Sigmoid colon (tissue), 7 donors: Measurements from ENCODE around the gene DAAM1. TPM values are rescaled to one million over a fixed set of nuclear protein-coding genes. Genes with fewer than 3 reads are reported as not detected.
A peak's percentile ranks its signal among the peaks of the same experiment; 100 is the strongest.

Experiments
- DNase-seq: peaks from one replicate; pipeline ENCODE4 v3.0.0-alpha.2; 2019
- H3K27ac ChIP-seq, 4 donors: fragments of 200-600 bp; sonication (generic); one replicate each; pipeline ENCODE4 v1.5.1; 2016 to 2019; ENCODE audit warnings: mild to moderate bottlenecking in 1 of 4
- H3K27me3 ChIP-seq, 3 donors: fragments of 200-600 bp; sonication (generic); one replicate each; pipeline ENCODE4 v1.5.1; 2019; ENCODE audit warnings: mild to moderate bottlenecking in 1 of 3
- H3K36me3 ChIP-seq, 4 donors: fragments of 200-600 bp; sonication (generic); one replicate each; pipeline ENCODE4 v1.5.1; 2016 to 2019
- H3K4me1 ChIP-seq, 4 donors: fragments of 200-600 bp; sonication (generic); one replicate each; pipeline ENCODE4 v1.5.1; 2017 to 2019
- H3K4me3 ChIP-seq, 4 donors: fragments of 200-600 bp; sonication (generic); one replicate each; pipeline ENCODE4 v1.5.1; 2017 to 2019; ENCODE audit warnings: mild to moderate bottlenecking in 2 of 4, moderate library complexity in 1 of 4
- H3K9me3 ChIP-seq, 4 donors: fragments of 200-600 bp in 3 of 4; sonication (generic) in 3 of 4; one replicate each; pipeline versions ENCODE4 v1.5.1 to v1.6.1; 2013 to 2019
- CTCF ChIP-seq, 4 experiments: fragments of 450-650 bp in 3 of 4; fragments of 200-600 bp in 1 of 4; IDR thresholded peaks; one replicate each; pipeline ENCODE4 v1.5.1; 2016 to 2019; ENCODE audit warnings: antibody characterized with exemption in 4 of 4, mild to moderate bottlenecking in 3 of 4, moderate library complexity in 2 of 4
- EP300 ChIP-seq, 4 donors: sonication (generic); formaldehyde crosslinking; IDR thresholded peaks; one replicate each; pipeline ENCODE4 v1.6.1; 2017; ENCODE audit warnings: antibody characterized with exemption in 4 of 4
- POLR2A ChIP-seq, 2 donors: fragments of 450-650 bp; IDR thresholded peaks; one replicate each; pipeline ENCODE4 v1.6.1; 2016; ENCODE audit warnings: antibody characterized with exemption in 2 of 2, mild to moderate bottlenecking in 2 of 2, moderate library complexity in 2 of 2
- POLR2AphosphoS5 ChIP-seq, 4 donors: sonication (generic); formaldehyde crosslinking; IDR thresholded peaks; one replicate each; pipeline ENCODE4 v1.6.1; 2017; ENCODE audit warnings: antibody characterized with exemption in 4 of 4
- WGBS, 2 donors: extraction: QIAGEN DNeasy Blood & Tissue Kit; methylation state at CpG; one replicate each; pipeline ENCODE4 v1.1.7; 2013; 5-methylcytosine and 5-hydroxymethylcytosine counted together
- intact Hi-C: fragments of 100-400 bp; cut with DNase I; formaldehyde crosslinking; loops from one replicate; pipeline ENCODE4 v1.15.1; 2023
- polyA plus RNA-seq, 3 donors: library from polyadenylated mRNA; stranded (reverse); fragments of 200-250 nt; gene quantifications; one replicate each; pipeline ENCODE4 v1.2.3, GENCODE V29; 2013
- total RNA-seq, 4 donors: library from RNA; depleted of rRNA; stranded (reverse); fragments of >200 nt; gene quantifications; one replicate each; pipeline ENCODE4 v1.1.0, GENCODE V29; 2016
- donor health status: healthy with polysubstance abuse.
- donor health status: Bipolar disorder and iron deficiency.
- donor health status: healthy.

DAAM1 gene
- total and polyA plus RNA-seq, 7 donors = 11.4 to 77.8 (median 47.5) TPM

- intact Hi-C loops = loop anchor here (2.0 to 5.0 kb wide), 7 partner anchors 58 to 295 kb away; partner anchors contain the start of genes JKAMP and L3HYPDH
These were observed 1.4 kb downstream of the DAAM1 start for GRCh38 chr14:59189786-59190368.

GRCh38 chr14:59190372-59190771 lies 1.9 kb downstream of the DAAM1 start:
- peaks cover 0 to 50% (median 48%) of the 10 kb centered on the region in 4 donors for H3K4me1 ChIP-seq
- WGBS, 2 donors = 24 to 35% methylated on average over 6 of the region's 6 CpGs
- H3K27me3 ChIP-seq = no peaks in the 10 kb centered on the region
- H3K4me3 ChIP-seq = peak overlapping the region; percentile 69 to 95 (median 85)
- intact Hi-C loops = loop anchor here (5.0 kb wide), 2 partner anchors 122 to 147 kb away; no protein-coding TSS in a partner anchor
- DNase-seq = no peak
- H3K36me3 ChIP-seq = no peaks in the 10 kb centered on the region
- H3K9me3 ChIP-seq = no peaks in the 10 kb centered on the region
- TF ChIP-seq CTCF (IDR thresholded peaks at IDR 0.05) (no peak), POLR2A (IDR thresholded peaks at IDR 0.05) (no peak), POLR2AphosphoS5 (IDR thresholded peaks at IDR 0.05) (no peak), EP300 (IDR thresholded peaks at IDR 0.05) (no peak)
- H3K27ac ChIP-seq = peak overlapping the region; percentile 95 to 99 (median 98)

More at GRCh38 chr14:59189786-59190368, 1.4 kb downstream of the DAAM1 start:
- H3K4me1 ChIP-seq = peaks cover 0 to 49% (median 47%) of the 10 kb centered on the region in 4 donors
- H3K36me3 ChIP-seq = no peaks in the 10 kb centered on the region
- no peaks in the 10 kb centered on the region for H3K27me3 ChIP-seq
- TF ChIP-seq POLR2AphosphoS5 (IDR thresholded peaks at IDR 0.05) (peak; percentile 31 to 77 (median 46)), EP300 (IDR thresholded peaks at IDR 0.05) (no peak)
- no peaks in the 10 kb centered on the region for H3K9me3 ChIP-seq
- H3K4me3 ChIP-seq = peak overlapping the region; percentile 69 to 95 (median 85)
- 1 to 2% methylated on average over 25 of the region's 25 CpGs for WGBS, 2 donors
- peak overlapping the region; percentile 95 to 99 (median 98) for H3K27ac ChIP-seq
- DNase-seq = peak; percentile 95

DNA sequence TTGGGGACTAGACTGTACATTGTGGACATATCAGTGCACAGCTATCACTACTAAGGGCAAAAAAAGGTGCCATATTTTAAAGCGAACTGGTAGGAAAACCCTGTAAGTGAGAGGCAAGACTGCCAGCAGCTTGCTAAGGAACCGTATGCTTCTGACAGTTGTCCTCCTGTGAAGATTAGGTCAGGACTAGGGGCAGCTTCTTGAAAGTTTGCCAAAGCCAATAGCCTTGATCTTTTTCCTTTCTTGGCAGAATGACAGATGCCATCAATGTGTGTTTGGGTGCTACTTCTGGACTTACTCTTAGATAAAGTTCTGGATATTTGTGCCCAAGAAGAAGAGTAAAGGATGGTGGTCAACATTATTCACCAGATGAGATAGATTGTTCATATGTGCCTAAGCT lies 7.4 kb downstream of the DAAM1 start:
- H3K36me3 ChIP-seq = no peaks in the 10 kb centered on the region
- intact Hi-C loops = no loop called here
- peak overlapping the region; percentile 9 to 63 (median 54) for H3K27ac ChIP-seq

DNA sequence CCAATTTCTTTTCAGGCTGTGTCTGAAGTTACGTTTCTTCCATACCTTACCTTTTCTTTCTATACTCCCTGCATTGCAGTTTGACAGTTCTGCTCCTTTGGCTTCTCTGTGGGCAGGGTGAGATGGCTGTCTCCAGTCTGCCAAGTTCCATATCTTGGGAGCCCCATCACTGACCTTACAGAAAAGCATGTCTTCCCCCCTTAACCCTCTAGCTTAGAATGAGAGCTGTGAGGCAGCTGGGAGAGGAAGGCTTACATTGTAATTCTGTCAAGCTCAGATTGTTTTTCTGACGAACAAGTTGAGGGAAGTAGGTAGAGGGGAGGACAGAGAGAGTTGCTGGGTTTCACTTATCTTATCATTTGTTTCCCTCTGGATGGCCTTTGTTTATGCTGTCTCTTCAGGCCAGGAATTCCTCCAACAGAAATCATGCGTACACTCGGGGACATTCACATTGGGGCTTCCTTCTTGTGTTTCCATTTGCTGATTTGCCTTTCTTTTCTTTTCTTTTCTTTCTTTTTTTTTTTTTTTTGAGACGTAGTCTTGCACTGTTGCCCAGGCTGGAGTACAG lies 9.3 kb downstream of the DAAM1 start:
- no peak overlapping the region for H3K4me3 ChIP-seq
- H3K27me3 ChIP-seq = no peaks in the 10 kb centered on the region
- intact Hi-C loops = no loop called here
- peaks cover 0 to 75% (median 67%) of the 10 kb centered on the region in 4 donors for H3K4me1 ChIP-seq
- TF ChIP-seq POLR2A (IDR thresholded peaks at IDR 0.05) (no peak), CTCF (IDR thresholded peaks at IDR 0.05) (no peak), EP300 (IDR thresholded peaks at IDR 0.05) (no peak), POLR2AphosphoS5 (IDR thresholded peaks at IDR 0.05) (no peak)
- 87 to 91% methylated on average over 5 of the region's 5 CpGs for WGBS, 2 donors
- H3K27ac ChIP-seq = peak overlapping the region; percentile 38 to 63 (median 48)
- no peak for DNase-seq
- H3K9me3 ChIP-seq = no peaks in the 10 kb centered on the region
- H3K36me3 ChIP-seq = no peaks in the 10 kb centered on the region

More for the DNA sequence above, 7.4 kb downstream of the DAAM1 start:
- Histone ChIP-seq H3K4me1 (peaks cover 0 to 89% (median 78%) of the 10 kb centered on the region in 4 donors), H3K4me3 (no peak overlapping the region), H3K27me3 (no peaks in the 10 kb centered on the region), H3K9me3 (no peaks in the 10 kb centered on the region)
- TF ChIP-seq POLR2A (IDR thresholded peaks at IDR 0.05) (no peak), POLR2AphosphoS5 (IDR thresholded peaks at IDR 0.05) (no peak)
- no peak for DNase-seq
- WGBS, 2 donors = 61 to 63% methylated on average over 2 of the region's 2 CpGs

DNA sequence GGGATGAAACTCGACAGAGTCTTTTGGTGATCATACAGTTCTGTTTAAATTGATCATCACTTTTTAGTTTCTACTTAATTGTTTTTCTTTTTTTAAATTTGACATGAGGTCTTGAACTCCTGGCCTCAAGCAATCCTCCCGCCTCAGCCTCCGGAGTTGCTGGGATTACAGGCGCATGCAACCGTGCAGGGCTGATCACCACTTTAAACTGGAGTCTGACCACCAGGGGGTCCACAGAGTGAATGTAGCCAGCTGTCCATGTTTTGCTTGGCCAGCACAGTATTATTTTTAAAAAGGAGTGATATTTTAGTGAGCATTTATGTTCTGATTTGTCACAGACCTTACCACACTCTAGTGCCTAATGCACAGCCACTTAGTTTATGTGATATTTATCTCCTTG lies 10.7 kb downstream of the DAAM1 start:
- intact Hi-C loops = no loop called here
- TF ChIP-seq POLR2A (IDR thresholded peaks at IDR 0.05) (no peak), EP300 (IDR thresholded peaks at IDR 0.05) (no peak), CTCF (IDR thresholded peaks at IDR 0.05) (no peak), POLR2AphosphoS5 (IDR thresholded peaks at IDR 0.05) (no peak)
- Histone ChIP-seq H3K36me3 (no peaks in the 10 kb centered on the region), H3K9me3 (no peaks in the 10 kb centered on the region), H3K27me3 (no peaks in the 10 kb centered on the region), H3K27ac (peak overlapping the region in 3 of 4 donors; percentile 0 to 63 (median 57)), H3K4me3 (no peak overlapping the region), H3K4me1 (peaks cover 0 to 72% (median 64%) of the 10 kb centered on the region in 4 donors)
- 77 to 86% methylated on average over 5 of the region's 5 CpGs for WGBS, 2 donors
- no peak for DNase-seq
